ENCODE measurements around the gene CAPN10. TPM values are rescaled to one million over a fixed set of nuclear protein-coding genes. Genes with fewer than 3 reads are reported as not detected.
A peak's percentile ranks its signal among the peaks of the same experiment; 100 is the strongest.

CAPN10 gene
- total and polyA plus RNA-seq, 9 donors, result 2.2 to 34.3 (median 25.1) TPM

- DNase-seq, result peak in 3 of 5 donors; percentile 9 to 30 (median 16)
- 90% methylated on average over 20 to 22 of the region's 22 CpGs for WGBS, 3 donors
- no peaks in the 10 kb centered on the region for H3K36me3 ChIP-seq
- H3K27ac ChIP-seq, result no peak overlapping the region
- H3K27me3 ChIP-seq, result no peaks in the 10 kb centered on the region
- H3K4me3 ChIP-seq, result no peak overlapping the region
- peaks cover 5% of the 10 kb centered on the region for H3K4me1 ChIP-seq (ENCODE audit: insufficient read depth)
- TF ChIP-seq EP300 (IDR thresholded peaks at IDR 0.05), result no peak
- no peak for TF ChIP-seq CTCF (IDR thresholded peaks at IDR 0.05)
- no peak for TF ChIP-seq POLR2A (IDR thresholded peaks at IDR 0.05)
- intact Hi-C loops (cut with DNase I), result no loop called here
- H3K9me3 ChIP-seq, result no peaks in the 10 kb centered on the region
These were observed 11.1 kb downstream of the CAPN10 start for GRCh38 chr2:240597419-240598181.

DNA sequence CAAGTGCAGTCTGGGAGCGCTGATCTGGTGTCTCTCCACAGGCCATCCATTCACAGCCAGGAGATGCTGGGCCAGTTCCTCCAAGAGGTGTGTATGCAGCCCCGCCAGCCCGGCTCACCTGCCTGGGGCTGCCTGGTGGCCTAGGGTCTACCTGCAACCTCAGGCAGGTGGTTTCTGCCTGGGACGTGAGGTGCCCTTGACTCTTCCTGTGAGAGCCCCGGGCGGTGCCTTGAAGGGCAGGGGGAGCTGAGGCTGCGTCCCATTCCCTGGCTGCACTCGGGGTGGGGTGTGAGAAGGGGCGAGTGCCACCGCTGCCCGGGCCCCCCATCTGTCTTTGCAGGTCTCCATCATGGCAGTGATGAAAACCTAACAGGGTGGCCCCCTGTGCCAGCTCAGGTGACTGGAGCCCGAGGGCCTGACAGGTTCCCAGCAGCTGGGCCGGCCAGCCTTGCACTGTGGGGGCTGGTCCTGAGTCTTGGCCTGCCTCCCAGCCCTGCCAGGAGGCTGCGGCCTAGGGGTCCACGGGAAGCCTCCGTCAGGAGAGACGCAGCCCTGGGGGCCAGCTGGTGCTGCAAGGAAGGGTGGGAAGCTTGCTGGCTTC lies 11.9 kb downstream of the CAPN10 start:
- no peaks in the 10 kb centered on the region for H3K9me3 ChIP-seq
- 73 to 82% (median 79%) methylated on average over 12 to 17 of the region's 17 CpGs for WGBS, 3 donors
- H3K27ac ChIP-seq, result no peak overlapping the region
- no peak for TF ChIP-seq CTCF (IDR thresholded peaks at IDR 0.05)
- TF ChIP-seq POLR2A (IDR thresholded peaks at IDR 0.05), result no peak
- no peak for TF ChIP-seq EP300 (IDR thresholded peaks at IDR 0.05)
- no peaks in the 10 kb centered on the region for H3K36me3 ChIP-seq
- no peaks in the 10 kb centered on the region for H3K27me3 ChIP-seq
- H3K4me1 ChIP-seq (ENCODE audit: insufficient read depth), result peaks cover 5% of the 10 kb centered on the region
- H3K4me3 ChIP-seq, result no peak overlapping the region
- intact Hi-C loops (cut with DNase I), result no loop called here
- DNase-seq, result peak in 3 of 5 donors; percentile 14 to 31 (median 14)

DNA sequence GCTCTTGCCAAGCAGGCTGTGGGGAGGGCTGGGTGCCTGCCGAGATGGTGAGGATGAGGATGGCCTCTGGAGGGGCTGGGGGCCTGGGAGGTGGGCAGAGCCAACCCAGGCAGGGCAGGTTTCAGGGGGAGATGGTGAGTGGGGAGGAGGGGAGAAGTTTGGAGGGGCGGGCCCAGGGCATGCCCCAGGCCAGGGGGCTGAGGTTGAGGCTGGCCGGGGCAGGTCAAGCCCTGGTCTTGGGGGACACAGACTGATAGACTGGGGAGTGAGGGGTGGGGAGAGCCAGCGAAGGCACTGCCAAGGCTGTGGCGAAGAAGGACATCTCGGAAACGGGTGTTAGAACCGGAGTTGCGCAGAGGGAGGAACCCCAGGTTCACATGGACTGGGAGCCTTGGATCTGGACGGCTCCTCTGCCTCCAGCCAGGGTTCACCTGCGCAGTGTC lies 12.6 kb downstream of the CAPN10 start:
- WGBS, 3 donors, result 89 to 95% (median 91%) methylated on average over 11 of the region's 11 CpGs
- H3K36me3 ChIP-seq, result no peaks in the 10 kb centered on the region
- DNase-seq, result peak in 1 of 5 donors; percentile 27
- TF ChIP-seq POLR2A (IDR thresholded peaks at IDR 0.05) (no peak), CTCF (IDR thresholded peaks at IDR 0.05) (no peak), EP300 (IDR thresholded peaks at IDR 0.05) (no peak)
- no peaks in the 10 kb centered on the region for H3K27me3 ChIP-seq
- intact Hi-C loops (cut with DNase I), result no loop called here
- H3K27ac ChIP-seq, result no peak overlapping the region
- H3K4me1 ChIP-seq (ENCODE audit: insufficient read depth), result peaks cover 5% of the 10 kb centered on the region
- no peak overlapping the region for H3K4me3 ChIP-seq
- no peaks in the 10 kb centered on the region for H3K9me3 ChIP-seq

DNA sequence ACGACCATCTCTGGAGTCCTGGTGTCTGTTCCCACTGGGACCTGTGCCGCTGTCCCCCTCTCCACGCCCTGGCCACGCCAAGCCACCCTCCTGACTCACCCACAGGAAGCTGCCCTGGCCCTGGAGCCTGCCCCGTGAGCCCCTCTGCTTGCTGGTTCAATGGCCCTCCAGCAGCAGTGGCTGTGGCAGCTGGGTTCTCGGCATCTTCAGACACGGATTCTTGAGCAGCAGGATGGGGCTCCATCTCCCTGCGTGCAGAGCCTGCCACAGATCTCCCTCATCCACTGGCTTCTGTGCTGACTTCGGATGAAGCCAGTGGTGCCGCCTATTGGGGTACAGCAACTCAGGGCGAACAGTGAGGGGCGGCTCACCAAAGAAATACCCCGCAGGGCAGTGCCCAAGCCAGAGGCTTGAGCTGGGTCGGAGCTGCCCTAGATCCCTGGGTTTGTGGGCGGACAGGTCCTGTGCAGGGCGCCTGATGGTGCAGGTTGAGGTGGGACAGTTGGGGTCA lies 14.0 kb downstream of the CAPN10 start:
- Histone ChIP-seq H3K4me3 (no peak overlapping the region), H3K4me1 (ENCODE audit: insufficient read depth) (peaks cover 2% of the 10 kb centered on the region), H3K27me3 (no peaks in the 10 kb centered on the region), H3K36me3 (no peaks in the 10 kb centered on the region), H3K27ac (no peak overlapping the region), H3K9me3 (no peaks in the 10 kb centered on the region)
- peak in 2 of 5 donors; percentile 11 to 27 for DNase-seq
- TF ChIP-seq EP300 (IDR thresholded peaks at IDR 0.05) (no peak), POLR2A (IDR thresholded peaks at IDR 0.05) (no peak), CTCF (IDR thresholded peaks at IDR 0.05) (no peak)
- intact Hi-C loops (cut with DNase I), result no loop called here
- 90 to 91% (median 91%) methylated on average over 16 of the region's 16 CpGs for WGBS, 3 donors

All from ovary (tissue), 9 donors.